NCI-H2107 (cell line): ENCODE data around the gene PFKFB4.
"Not testable (repeated sequence)": the region's sequence is repeated elsewhere in the genome, so short reads cannot be mapped to it uniquely, and the experiment has no call there.

Experiments
- DNase-seq: peaks from one replicate; lab custom pipeline; 2025; lab: John Stamatoyannopoulos, UW

The PFKFB4 gene

DNA sequence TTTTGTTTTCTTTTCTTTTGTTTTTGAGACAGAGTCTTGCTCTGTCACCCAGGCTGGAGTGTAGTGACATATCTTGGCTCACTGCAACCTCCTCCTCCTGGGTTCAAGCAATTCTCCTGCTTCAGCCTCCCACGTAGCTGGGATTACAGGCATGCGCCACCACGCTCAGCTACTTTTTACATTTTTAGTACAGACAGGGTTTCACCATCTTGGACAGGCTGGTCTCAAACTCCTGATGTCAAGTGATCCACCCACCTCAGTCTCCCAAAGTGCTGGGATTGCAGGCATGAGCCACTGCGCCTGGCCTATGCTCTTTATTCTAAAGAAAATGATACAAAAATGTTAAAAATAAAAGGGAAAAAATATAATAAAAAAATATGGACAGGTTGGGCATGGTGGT lies 25.9 kb downstream of the PFKFB4 start:
- not testable (repeated sequence) for DNase-seq

DNA sequence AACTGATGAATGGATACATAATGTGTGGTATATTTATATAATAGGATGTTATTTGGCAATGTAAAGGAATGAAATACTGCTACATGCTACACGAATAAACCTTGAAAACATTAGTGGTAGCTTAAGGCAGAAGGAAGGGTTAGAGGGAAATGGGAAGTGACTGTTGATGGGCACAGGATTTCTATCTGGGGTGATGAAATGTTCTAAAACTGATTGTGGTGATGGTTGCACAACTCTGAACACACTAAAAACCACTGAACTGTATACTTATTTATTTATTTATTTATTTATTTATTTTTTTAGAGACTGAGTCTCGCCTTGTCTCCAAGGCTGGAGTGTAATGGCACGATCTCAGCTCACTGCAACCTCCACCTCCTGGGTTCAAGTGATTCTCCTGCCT lies 27.8 kb downstream of the PFKFB4 start:
- no peak for DNase-seq

DNA sequence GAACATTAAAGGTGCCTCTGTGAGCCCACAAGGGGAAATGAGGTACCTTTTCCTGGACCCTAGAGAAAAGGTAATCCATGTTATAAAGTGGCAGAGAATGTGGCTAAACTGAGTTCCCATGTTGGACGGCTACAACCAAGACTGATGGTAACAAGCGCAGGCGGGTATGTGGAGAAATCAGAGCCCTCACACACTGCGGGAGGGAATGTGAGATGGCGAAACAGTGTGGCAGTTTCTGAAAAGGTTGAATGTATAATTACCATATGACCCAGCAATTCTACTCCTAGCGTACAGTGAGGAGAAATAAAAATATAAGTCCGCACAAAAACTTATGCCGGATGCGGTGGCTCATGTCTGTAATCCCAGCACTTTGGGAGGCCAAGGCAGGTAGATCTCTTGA lies 28.6 kb downstream of the PFKFB4 start:
- no peak for DNase-seq

DNA sequence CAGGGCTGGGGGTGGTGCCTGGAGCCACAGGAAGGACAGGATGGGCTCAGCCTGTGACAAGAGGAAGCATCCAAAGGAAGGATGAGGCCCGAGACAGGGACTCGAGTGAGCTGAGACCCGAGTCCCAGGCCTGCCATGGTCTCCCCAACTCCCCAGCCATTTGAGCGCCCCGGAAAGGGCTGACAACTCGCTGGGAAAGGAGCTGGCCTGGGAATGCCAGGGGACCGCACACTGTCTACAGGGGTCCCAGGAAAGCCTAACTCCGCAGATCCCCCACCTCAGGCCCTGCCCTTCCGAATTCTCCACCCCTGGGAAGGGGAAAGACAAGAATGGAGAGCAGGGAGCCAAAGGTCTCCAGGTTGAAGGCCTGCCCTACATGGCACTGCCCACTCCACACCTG lies 31.6 kb downstream of the PFKFB4 start:
- DNase-seq = no peak

DNA sequence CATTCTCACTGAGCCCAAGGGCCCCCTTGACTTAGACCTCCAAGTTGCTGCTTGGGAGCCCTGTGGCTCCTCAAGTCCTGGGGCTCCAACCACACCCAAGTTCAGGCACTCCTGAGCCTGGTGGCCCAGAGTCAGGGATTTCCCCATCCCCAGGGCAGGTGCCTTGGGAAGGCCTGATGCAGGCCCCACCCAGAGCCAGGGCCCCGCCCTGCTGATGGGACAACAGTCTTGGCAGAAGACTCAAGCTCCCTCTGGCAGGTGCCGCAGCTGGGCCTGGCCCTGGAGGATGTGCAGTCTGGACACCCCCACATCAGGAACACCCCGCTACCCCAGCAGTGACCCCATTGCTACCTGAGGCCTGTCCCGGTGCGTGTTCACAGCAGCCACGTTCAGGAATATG lies 35.0 kb downstream of the PFKFB4 start:
- DNase-seq = no peak

DNA sequence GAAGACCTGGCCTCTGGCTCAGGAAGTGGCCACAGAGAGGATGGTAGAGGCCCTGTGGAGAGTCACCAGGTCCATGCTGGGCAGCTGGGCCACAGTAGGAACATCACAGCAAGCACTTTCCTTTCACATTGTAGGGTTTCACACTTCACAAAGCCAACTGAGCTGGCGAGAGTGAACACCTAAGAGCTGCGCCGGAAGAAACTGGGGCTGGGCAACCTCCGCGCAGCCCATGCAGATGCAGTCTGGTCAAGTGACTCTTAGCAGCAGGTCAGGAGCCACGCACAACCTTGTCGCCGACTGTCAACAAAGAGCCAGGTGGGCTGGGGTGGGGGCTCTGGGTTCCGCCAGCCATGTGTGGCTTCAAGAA lies 37.3 kb downstream of the PFKFB4 start:
- no peak for DNase-seq

DNA sequence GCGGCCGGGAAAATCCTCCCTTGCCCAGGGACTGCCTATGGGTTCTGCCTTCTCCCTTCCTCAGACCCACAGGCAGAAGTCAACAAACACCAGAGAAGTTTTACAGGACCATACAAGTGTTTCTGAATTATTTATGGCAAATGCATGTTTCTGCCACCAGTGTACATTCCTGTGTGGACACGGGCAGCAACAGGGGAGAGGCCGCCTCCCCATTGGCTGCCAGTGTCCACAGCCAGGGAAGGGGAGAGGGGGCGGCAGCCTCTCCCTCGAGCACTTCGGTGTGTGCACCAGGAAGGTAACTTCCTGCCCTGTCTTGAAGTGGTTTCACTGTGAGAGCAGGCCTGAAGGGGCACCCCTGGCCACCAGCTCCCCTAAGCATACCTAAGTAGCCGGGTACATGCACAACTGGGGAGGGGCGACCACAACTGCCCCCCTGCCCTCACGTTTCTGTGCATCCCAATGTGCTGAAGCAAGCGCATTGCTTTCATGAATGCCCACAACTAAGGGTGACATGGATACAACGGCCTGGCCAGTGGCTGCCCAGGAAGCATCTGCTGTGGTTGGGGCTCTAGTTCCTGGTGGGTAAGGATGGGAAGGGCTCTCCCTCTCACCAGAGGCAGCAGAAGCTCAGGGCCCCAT lies 37.8 kb downstream of the PFKFB4 start:
- no peak for DNase-seq

DNA sequence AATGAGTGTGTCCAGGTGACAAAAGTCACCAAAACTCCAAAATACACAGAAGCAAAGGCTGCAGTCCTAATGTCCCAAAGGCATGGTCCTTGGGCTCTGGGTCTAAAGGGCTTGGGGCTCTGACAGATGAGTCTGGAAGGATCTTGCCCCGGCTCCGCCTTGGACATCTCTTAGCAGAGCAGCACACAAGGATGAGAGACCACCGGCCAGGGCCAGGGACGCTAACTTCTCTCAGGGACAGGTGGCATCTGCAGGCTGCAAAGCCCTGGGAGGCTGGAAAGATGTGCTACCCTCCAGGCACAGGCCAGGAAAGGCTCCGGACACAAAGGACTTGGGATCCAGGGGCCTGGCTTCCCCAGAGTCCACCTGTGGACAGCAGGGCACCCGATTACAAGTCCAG lies 38.5 kb downstream of the PFKFB4 start:
- no peak for DNase-seq

DNA sequence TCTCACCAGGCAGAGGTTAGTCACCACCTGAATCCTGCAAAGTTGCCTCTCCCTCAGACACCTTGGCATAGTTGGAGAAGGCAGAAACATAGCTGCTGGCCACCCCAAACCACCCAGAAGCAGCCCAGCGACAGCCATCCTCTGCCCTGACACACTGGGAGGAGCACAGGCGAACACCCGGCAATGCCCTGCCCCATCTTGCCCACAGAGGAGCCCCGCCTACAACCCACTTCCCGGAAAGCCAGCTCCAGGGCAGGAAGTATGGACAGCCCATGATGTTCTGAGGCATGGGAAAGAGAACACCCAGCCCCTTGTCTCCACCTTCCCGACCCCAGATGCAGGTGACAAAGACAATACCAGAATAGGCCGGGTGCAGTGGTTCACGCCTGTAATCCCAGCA lies 40.0 kb downstream of the PFKFB4 start:
- DNase-seq = no peak

DNA sequence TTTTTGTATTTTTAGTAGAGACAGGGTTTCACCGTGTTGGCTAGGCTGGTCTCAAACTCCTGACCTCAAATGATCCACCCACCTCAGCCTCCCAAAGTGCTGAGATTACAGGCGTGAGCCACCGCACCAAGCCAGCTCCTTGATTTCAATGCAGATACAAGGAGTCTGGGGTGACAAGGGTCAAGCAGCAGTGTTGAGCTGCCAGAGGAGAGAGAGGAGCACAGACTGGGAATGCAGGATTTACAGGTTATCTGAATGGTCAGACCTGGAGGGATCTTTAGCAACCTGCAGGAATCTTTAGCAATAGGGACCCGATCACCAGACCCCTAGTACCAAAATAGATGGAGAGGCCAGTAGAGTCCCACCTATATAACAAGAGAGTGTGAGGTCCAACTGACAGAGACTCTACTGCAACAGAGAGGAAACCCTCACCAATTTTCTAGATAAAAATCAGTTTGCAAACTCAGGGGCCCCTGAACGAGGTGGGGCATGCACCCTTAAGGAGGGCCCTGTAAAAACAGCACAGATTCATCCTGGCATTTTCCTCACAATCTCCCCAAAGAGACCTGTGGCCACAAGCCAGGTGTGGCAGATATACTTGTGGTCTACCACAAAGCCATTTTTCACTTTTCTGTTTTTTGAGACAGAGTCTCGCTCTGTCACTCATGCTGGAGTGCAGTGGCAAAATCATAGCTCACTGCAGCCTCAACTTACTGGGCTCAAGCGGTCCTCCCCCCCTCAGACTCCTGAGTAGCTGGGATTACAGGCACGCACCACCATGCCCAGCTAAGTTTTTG lies 42.0 kb downstream of the PFKFB4 start:
- DNase-seq = no peak

DNA sequence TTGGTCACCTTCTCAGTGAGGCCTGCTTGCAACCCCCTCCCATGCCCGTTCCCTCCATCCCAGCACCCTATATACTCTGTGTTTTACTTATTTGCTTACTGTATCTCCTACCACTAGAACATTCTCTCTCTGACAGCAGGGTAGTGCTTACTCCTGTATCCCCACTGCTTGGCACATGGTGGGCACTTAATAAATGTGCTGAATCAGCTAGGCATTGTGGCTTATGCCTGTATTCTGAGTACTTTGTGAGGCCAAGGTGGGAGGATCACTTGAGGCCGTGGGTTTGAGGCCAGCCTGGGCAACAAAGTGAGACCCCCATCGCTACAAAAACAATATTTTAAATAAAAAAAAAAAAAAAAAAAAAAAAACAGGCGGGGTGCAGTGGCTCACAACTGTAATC lies 45.1 kb downstream of the PFKFB4 start:
- DNase-seq = no peak

DNA sequence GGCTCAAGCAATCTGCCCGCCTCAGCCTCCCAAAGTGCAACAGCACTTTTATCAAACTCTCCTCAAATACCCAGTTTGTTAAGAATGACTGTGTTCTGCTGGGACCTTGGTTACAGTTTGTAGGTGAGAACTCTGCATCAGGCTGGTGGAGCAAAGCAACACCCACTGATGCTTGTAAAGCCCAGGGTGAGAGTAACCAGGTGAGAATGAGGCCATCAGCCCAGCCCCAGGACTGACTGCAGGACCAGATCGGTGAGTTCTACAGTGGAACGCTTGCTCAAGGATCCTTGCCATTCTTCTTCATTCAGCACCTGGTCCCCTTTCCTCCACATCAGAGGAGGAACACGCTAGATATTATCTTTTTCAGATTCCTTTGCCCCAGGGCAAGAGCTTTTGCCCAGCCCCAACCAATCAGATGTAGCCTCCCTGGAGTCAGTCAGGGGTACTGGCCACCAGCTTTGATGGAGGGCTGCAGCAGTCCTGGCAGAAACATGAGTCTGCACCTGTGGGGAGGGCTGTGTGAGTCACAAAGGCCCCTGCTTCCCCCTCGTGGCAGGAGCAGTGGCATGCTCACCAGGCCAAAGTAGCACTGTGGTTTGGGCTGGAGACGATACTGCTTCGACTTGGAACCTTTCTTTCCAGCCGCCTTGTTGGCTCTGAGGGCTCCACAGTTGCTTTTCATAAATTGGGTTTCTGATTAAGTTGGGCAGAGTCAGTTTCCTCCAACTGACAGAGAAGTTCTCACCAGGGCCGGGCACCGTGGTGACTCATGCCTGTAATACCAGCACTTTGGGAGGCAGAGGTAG lies 49.1 kb downstream of the PFKFB4 start:
- DNase-seq = no peak

DNA sequence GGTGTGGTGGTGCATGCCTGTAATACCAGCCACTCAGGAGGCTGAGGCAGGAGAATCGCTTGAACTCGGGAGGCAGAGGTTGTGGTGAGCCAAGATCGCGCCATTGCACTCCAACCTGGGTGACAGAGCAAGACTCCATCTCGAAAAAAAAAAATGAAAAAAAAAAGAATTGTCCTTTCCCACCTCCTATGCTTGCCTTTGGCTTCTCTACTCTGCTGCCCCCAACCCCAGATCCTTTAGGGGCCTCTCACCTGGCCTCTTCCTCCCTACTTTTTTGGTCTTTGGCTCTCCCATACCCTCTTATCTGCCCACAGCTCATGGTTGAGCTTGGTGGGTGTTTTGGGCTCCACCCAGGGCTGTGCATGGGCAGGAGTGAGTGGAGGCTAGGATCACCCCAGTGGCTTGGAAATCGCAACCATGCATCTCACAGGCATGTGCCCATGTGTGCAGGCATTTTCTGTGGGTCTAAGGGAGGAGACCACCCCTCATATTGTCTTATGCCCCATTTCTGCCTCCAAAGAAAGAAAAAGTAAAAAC lies 50.6 kb downstream of the PFKFB4 start:
- DNase-seq = no peak

DNA sequence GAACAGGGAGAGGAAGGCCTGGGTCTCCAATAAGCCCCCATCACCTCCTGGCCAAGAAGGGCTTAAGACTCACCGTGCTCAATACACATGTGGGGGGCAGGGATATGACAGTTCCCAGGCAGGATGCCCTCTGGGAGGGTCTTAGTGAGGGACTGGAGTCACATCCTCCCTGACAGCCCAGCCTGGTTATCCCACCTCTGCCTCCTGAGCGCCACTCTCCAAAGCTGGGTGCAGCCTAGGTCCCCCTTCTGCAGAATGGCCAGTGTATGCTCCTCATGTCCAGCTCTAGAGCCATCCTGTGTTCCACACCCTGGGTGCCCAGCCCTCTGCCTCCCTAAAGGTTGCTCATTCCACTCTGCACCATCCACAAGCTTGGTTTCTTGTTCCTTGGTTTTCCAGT lies 51.5 kb downstream of the PFKFB4 start:
- no peak for DNase-seq

DNA sequence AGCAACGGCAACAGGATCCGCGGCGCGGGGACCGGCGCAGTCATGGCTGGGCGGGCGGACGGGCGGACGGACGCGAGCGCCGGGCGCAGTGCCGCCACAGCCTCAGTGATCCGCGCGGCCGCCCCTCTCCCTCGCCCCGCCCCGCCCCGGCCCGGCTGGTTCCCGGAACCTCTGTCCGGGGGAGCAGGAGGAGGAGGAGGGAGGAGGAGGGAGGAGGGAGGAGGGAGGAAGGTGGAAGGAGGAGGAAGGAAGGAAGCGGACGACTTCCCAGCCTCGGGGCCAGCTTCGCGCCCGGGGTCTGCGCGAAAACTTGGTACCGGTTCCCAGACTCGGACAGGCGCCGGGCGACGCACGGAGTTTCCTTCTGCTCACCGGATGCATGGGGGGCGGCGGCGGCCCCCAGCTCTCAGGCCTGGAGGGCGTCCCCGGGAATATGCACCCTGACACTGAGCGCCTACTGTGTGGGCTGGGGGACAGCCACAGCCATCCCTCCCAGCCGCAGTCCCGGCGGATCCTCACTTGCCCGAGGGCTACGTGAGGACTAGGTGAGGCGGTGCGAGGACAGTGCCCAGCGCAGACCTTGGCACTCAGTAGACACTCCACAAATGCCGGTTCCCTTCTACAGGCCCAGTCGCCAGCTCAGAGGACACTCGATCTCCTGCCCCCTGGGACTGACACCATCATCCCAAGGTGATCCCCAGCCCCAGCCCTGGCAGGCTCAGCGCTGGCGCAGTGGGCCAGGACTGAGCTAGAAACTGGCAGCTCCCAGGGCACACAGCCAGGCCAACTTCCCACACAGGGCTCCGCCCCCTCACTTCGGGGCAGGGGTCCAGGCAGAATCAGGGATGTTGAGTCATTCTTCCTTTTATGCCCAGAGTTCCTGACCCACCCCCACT lies 52.3 kb downstream of the PFKFB4 start, which contains the start of gene SHISA5:
Gene SHISA5, minus strand, starts transcription at position 124 of the 896 bp plus-strand sequence. Its CDS starts 80 bp downstream, at position 44.
- DNase-seq = no peak

DNA sequence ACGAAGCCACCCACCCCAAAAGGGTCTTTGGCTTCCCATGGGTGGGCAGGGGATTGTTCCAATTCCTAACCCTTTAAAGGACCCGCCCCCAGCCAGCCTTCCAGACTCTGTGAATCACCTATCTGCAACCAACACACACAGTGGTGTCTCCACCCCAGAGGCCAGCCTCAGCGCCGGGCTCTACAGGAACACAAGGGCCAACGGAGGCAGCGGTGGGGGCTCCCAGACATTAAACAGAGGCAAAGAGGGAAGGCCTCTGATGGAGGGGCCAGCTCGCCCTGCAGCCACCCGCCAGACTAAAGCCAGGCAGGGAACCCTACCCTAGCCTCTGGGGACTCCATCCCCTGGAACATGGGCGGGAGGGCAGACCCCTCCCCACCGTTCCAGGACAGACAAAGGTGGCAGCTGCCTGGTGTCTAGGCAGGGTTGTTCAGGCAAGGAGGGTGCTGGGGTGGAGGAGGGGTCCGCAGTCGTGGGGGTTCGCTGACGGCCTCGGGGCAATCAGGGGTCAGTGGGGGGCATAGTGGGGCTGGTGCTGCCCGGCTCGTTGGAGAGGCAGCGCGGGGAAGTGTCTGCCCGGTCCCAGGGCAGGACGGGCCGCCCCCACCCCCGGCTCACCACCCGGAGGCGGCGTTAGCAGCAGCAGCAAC lies 53.1 kb downstream of the PFKFB4 start:
- no peak for DNase-seq

DNA sequence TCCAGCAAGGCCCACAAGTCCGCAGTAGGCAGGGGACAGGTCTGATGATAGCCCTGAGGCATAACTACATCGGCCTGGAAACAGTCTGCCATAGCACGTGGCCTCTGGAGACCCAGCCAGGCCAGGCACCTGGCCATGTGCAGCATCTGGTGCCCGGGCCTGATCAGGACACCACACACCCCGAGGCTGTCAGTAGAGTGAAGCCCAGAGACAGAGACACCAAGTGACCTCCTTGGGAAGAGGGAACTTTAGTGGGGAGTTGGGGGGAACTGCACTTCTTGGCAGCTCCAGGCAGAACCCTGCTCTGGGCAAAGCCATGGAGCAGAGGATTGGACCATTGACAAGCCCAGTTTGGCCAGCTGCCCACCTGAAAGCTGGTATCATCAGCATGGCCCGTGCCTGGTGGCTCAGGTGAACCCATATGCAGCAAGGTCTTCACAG lies 53.9 kb downstream of the PFKFB4 start:
- no peak for DNase-seq

DNA sequence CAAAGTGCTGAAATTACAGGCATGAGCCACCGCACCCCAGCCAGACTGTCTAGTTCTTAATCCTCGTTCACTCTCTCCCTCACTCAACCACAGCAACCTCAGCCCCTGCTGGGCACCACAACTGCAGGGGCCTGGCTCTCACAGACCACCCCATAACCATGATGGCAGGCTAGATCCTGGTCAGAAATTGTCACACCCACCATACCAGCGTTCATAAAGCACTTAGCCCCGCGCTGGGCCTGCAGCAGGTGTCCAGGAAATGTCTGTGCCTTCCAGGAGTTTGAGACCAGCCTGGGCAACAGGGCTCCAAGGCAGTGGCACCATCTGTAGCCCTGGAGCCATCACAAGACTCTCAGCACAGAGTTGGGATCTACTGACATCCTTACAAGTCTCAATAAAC lies 54.5 kb downstream of the PFKFB4 start:
- DNase-seq = no peak

DNA sequence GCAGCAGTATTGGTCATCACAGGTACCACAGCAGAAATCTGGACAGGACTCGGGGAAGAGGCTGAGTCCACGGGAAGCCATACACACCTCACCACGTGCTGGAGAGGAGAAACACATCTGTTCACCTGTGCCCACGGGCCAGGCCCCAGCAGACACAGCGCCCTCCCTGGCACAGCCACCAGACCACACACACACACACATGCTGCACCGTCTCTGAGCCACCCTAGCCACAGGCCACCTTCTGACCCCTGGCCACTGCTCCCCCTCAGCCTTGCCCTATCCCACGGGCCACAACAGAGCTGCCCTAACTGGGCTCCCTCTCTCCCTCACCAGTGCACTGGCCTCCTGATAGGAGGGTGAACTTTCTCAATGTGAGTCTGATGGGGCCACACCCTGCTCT lies 55.4 kb downstream of the PFKFB4 start:
- no peak for DNase-seq

DNA sequence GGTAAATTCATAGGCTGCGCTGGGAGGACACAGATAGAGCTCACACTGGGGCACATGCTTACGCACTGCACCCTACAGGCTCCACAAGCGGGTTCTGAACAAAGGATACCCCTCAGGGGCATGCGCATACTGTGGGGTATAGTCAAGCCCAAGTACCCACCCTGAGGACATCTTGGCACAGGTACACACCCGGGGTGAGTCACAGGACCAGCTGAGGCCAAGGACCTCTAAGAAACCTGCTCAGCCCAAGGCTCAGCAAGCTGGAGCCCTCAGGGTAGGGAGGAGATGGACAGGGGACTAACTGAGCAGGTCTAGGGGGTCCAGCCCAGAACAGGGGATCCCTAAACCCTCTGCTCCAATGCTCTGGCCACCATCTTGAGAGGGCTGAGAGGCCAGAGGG lies 55.9 kb downstream of the PFKFB4 start:
- no peak for DNase-seq

DNA sequence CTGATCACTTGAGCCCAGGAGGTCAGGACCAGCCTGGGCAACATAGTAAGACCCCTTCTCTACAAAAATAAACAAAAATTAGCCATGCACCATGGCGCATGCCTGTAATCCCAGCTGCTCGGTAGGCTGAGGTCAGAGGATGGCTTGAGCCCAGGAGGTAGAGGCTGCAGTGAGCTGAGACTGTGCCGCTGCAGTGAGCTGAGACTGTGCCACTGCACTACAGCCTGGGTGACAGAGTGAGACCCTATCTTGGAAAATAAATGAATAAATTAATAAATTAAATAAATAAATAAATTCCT lies 63.5 kb downstream of the PFKFB4 start:
- no peak for DNase-seq
